Measurements from ENCODE around the gene RHO.

The RHO gene

GRCh38 chr3:129520960-129521359 lies 7.5 kb upstream of the RHO start:
- DNase-seq = no peak

- DNase-seq = no peak
Observed at GRCh38 chr3:129521611-129522010, 6.8 kb upstream of the RHO start.

GRCh38 chr3:129522953-129523352 lies 5.5 kb upstream of the RHO start:
- no peak for DNase-seq

GRCh38 chr3:129524081-129524480 lies 4.4 kb upstream of the RHO start:
- no peak for DNase-seq

GRCh38 chr3:129525341-129525968 lies 3.0 kb upstream of the RHO start:
- no peak for DNase-seq

GRCh38 chr3:129526121-129526900 lies 2.1 kb upstream of the RHO start:
- DNase-seq = no peak

- no peak for DNase-seq
Observed at GRCh38 chr3:129527262-129527661, 1.2 kb upstream of the RHO start.

GRCh38 chr3:129529436-129530210 lies 1.2 kb downstream of the RHO start:
- DNase-seq = no peak

GRCh38 chr3:129530251-129530791 lies 1.9 kb downstream of the RHO start:
- DNase-seq = no peak

- DNase-seq = no peak
Observed at GRCh38 chr3:129530821-129531220, 2.4 kb downstream of the RHO start.

- DNase-seq = no peak
Observed at GRCh38 chr3:129531699-129532098, 3.3 kb downstream of the RHO start.

GRCh38 chr3:129532261-129532660 lies 3.8 kb downstream of the RHO start:
- DNase-seq = no peak

- no peak for DNase-seq
Observed at GRCh38 chr3:129533406-129533805, 5.0 kb downstream of the RHO start.

GRCh38 chr3:129534428-129535027 lies 6.1 kb downstream of the RHO start:
- DNase-seq = no peak

GRCh38 chr3:129535075-129535474 lies 6.6 kb downstream of the RHO start:
- DNase-seq = no peak

- no peak for DNase-seq
Observed at GRCh38 chr3:129536374-129536667, 7.9 kb downstream of the RHO start.

- DNase-seq = no peak
Observed at GRCh38 chr3:129536804-129537203, 8.4 kb downstream of the RHO start.

GRCh38 chr3:129539206-129539605 lies 10.8 kb downstream of the RHO start:
- no peak for DNase-seq

GRCh38 chr3:129540776-129541516 lies 12.5 kb downstream of the RHO start:
- no peak for DNase-seq

- DNase-seq = no peak
Observed at GRCh38 chr3:129542747-129543146, 14.3 kb downstream of the RHO start.

GRCh38 chr3:129543156-129543790 lies 14.8 kb downstream of the RHO start, which contains the start of gene H1-8:
TSS of gene H1-8 (plus strand) at chr3:129543175. CDS start at chr3:129543219, 44 bp downstream.
- DNase-seq = no peak

GRCh38 chr3:129543999-129544398 lies 15.6 kb downstream of the RHO start:
- DNase-seq = no peak

Measured in activated gamma-delta T cell (primary cell).